BLaER1 treated with 17β-estradiol and CSF1 and Interleukin-3, amounts not matched to agents 10 nM and 100 nM (cell line): Measurements from ENCODE around the gene DDX39B.
A peak's percentile ranks its signal among the peaks of the same experiment; 100 is the strongest.
"Not testable (repeated sequence)": the region's sequence is repeated elsewhere in the genome, so short reads cannot be mapped to it uniquely, and the experiment has no call there.

Experiments used
- H3K27ac ChIP-seq, 11 experiments: shearing (Covaris generic); formaldehyde crosslinking; 2 replicates each; pipeline ENCODE4 v1.8.1; 2022
- H3K27me3 ChIP-seq, 11 experiments: shearing (Covaris generic); formaldehyde crosslinking; 2 replicates each; pipeline ENCODE4 v1.8.1; 2022
- H3K36me3 ChIP-seq, 11 experiments: shearing (Covaris generic); formaldehyde crosslinking; 2 replicates each; pipeline ENCODE4 v1.8.1; 2022
- H3K4me1 ChIP-seq, 10 experiments: shearing (Covaris generic); formaldehyde crosslinking; 2 replicates each; pipeline ENCODE4 v1.8.1; 2022
- H3K4me2 ChIP-seq, 11 experiments: shearing (Covaris generic); formaldehyde crosslinking; 2 replicates each; pipeline ENCODE4 v1.8.1; 2022
- H3K4me3 ChIP-seq, 10 experiments: shearing (Covaris generic); formaldehyde crosslinking; 2 replicates each; pipeline ENCODE4 v1.8.1; 2022
- H3K9ac ChIP-seq, 11 experiments: shearing (Covaris generic); formaldehyde crosslinking; 2 replicates each; pipeline ENCODE4 v1.8.1; 2022
- H3K9me3 ChIP-seq, 11 experiments: shearing (Covaris generic); formaldehyde crosslinking; replicated peaks in 1 of 11; 2 replicates each; pipeline ENCODE4 v1.8.1; 2022
- H4K20me1 ChIP-seq, 11 experiments: shearing (Covaris generic); formaldehyde crosslinking; 2 replicates each; pipeline ENCODE4 v1.8.1; 2022
- Cebpa-rat ChIP-seq, 11 experiments: shearing (Covaris generic); IDR thresholded peaks; 2 replicates each; pipeline ENCODE4 v1.8.1; 2022

Gene DDX39B

DNA sequence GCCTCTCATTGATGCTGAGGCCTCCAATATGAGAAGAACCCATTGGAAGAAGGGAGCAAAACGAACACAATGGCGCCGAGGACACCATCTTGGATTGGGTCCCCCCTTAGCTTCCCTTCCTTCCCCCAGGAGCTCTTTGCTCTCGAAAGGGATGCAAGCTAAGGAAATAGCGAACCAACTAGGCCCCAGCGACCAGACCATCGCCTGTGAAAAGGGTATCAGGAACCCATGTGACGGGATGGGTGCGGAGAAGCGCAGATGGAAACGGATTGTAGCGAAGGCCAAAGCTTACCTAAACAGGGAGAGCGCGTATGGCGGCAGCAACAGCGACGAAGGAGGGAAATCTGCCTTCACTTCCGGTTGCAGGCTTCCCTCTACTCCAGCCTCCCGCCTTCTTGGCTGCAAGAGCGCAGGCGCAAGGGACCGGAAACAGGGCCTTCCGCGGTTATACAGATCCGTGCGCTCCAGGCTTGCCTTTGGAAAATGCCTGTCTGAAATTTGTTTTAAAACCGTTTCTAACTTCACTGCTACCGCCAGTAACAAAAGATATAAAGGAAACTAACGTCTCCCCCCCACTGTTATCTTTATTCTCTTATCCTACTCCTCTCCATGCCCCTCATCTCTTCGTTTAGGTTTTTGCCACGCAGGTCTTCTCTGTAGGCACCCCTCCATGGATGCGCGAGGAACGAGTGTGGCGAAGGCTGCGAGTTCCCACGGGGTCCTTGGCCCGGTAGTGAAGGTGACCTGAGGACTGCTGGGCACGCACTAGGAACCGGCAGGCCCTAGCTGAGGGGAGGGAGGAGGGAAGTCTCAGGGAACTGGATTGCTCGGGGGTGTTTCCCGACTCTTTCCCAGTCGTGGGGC is at the start of gene DDX39B:
DDX39B (minus strand) TSS at position 346 of the 864 bp plus-strand sequence. CDS start 1,471 bp downstream, outside the sequence.
- Histone ChIP-seq H3K9me3 (no peaks in the 10 kb centered on the region), H4K20me1 (peaks cover 42 to 45% (median 44%) of the 10 kb centered on the region in 11 experiments), H3K4me2 (peak within 1 kb of the TSS; percentile 91 to 99 (median 98)), H3K9ac (peak within 1 kb of the TSS; percentile 91 to 99 (median 96)), H3K36me3 (peaks cover 37 to 42% (median 40%) of the 10 kb centered on the region in 11 experiments), H3K4me3 (peak within 1 kb of the TSS; percentile 74 to 91 (median 86)), H3K27ac (peak within 1 kb of the TSS; percentile 92 to 99 (median 97)), H3K4me1 (peaks cover 61 to 74% (median 63%) of the 10 kb centered on the region in 10 experiments), H3K27me3 (no peaks in the 10 kb centered on the region)
- no peak for TF ChIP-seq Cebpa-rat (IDR thresholded peaks at IDR 0.05)

DNA sequence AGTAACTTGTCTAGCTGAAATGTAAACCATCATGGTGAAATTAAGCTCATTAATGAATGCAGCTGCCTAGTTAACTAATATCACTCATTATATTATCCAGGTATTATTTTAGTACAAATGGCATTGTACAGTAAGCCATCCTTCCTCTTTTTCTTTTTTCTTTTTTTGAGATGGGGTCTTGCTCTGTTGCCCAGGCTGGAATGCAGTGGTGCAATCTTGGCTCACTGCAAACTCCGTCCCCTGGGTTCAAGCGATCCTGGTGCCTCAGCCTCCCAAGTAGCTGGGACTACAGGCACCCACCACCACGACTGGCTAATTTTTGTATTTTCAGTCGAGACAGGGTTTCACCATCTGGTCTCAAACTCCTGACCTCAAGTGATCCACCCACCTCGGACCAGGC is 48.9 kb upstream of the DDX39B start:
- H3K9me3 ChIP-seq, result peaks cover 0 to 14% (median 8%) of the 10 kb centered on the region in 11 experiments; a peak in 11 of 22 replicates
- peaks cover 61 to 75% (median 62%) of the 10 kb centered on the region in 10 experiments for H3K4me1 ChIP-seq
- H3K27me3 ChIP-seq, H3K4me3 ChIP-seq, H4K20me1 ChIP-seq, H3K9ac ChIP-seq, H3K27ac ChIP-seq, H3K36me3 ChIP-seq, H3K4me2 ChIP-seq: not testable (repeated sequence)

DNA sequence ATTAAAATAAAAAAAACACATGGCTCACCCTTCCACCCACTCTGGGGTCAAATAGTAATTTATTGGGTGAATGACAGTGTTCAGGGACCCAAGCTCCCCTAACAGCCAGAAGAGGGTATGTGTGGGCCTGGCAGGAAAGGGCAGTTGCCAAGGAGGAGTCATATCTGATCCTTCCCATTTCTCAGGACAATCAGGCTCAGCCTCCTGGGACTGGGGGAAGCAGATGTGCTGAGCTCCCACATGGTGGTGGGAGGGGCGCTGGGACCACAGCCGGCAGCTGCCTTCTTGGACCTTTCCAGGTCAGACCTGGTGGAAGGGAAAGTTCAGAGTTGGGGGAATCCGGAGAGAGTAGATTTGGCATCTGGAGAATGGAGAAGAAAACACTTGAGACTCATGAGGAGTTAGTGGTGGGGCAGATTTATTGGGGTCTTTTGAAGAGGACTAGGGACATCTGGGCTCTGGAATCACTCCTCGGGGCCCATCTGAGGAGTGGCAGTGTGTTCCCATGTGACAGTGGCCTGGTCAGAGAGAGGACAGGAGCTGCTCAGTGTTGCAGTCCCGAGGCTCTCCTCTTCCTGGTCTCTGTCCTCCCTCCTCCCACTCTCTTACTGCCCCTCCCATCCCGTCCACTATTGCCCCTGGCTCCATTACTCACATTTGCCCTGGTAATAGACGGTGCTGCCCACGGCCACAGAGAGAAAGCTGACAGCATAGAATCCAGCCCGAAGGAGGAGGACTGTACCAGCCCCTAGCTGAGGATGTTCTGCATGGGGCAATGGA is 47.3 kb upstream of the DDX39B start:
- Histone ChIP-seq H4K20me1 (no peaks in the 10 kb centered on the region), H3K4me3 (peak overlapping the region in 6 of 10 experiments; percentile 17 to 64 (median 52); a peak in 9 of 20 replicates), H3K36me3 (peaks cover 0 to 10% (median 0%) of the 10 kb centered on the region in 11 experiments; a peak in 5 of 22 replicates), H3K9ac (peak overlapping the region; percentile 56 to 81 (median 74); a peak in 19 of 22 replicates), H3K4me1 (peaks cover 71 to 91% (median 78%) of the 10 kb centered on the region in 10 experiments), H3K9me3 (peaks cover 0 to 5% (median 3%) of the 10 kb centered on the region in 11 experiments; a peak in 10 of 22 replicates), H3K27me3 (no peaks in the 10 kb centered on the region), H3K4me2 (peak overlapping the region; percentile 77 to 100 (median 94)), H3K27ac (peak overlapping the region in 10 of 11 experiments; percentile 64 to 92 (median 88); a peak in 17 of 22 replicates)
- TF ChIP-seq Cebpa-rat (IDR thresholded peaks at IDR 0.05), result no peak

DNA sequence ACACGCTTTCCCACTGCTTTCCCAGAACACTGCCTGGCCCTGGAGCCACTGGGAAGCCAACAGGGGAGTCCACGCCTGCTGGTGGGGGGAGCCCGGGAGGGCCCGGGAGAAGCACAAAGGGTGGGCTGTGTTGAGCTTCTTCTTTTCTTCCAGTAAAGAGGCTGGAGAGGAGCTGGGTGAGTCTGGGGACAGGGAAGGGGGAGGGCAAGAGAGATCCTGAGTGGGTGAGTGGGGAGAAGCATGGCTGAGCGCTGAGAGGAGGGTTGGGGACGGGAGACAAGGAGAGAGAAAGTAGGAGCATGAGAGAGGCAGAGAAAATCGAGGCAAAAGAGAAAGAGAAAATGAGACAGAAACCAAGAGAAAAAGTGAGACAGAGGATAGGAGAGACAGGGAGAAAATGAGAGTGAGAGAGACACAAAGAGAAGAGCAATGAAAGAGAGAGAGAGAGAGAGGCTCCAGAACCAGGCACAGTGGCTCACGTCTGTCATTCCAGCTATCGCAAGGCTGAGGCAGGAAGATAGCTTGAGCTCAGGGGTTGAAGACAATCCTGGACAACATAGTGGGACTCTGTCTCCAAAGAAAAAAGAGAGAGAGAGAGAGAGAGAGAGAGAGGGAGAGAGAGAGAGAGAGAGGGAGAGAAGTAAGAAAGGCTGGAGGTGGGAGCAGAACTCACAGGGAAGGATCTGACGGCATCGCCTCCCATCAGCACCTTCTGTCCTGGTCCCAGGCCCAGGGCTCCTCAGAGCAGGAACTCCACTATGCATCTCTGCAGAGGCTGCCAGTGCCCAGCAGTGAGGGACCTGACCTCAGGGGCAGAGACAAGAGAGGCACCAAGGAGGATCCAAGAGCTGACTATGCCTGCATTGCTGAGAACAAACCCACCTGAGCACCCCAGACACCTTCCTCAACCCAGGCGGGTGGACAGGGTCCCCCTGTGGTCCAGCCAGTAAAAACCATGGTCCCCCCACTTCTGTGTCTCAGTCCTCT is 46.3 kb upstream of the DDX39B start:
- peak overlapping the region; percentile 77 to 100 (median 94) for H3K4me2 ChIP-seq
- H3K36me3 ChIP-seq, result peaks cover 0 to 10% (median 0%) of the 10 kb centered on the region in 11 experiments; a peak in 5 of 22 replicates
- no peaks in the 10 kb centered on the region for H3K27me3 ChIP-seq
- H3K4me1 ChIP-seq, result peaks cover 65 to 92% (median 79%) of the 10 kb centered on the region in 10 experiments
- peak overlapping the region; percentile 54 to 92 (median 86); a peak in 21 of 22 replicates for H3K27ac ChIP-seq
- no peaks in the 10 kb centered on the region for H3K9me3 ChIP-seq
- H3K4me3 ChIP-seq, result peak overlapping the region in 6 of 10 experiments; percentile 42 to 64 (median 52); a peak in 12 of 20 replicates
- H3K9ac ChIP-seq, result peak overlapping the region; percentile 56 to 81 (median 74)
- TF ChIP-seq Cebpa-rat (IDR thresholded peaks at IDR 0.05), result no peak
- no peaks in the 10 kb centered on the region for H4K20me1 ChIP-seq

DNA sequence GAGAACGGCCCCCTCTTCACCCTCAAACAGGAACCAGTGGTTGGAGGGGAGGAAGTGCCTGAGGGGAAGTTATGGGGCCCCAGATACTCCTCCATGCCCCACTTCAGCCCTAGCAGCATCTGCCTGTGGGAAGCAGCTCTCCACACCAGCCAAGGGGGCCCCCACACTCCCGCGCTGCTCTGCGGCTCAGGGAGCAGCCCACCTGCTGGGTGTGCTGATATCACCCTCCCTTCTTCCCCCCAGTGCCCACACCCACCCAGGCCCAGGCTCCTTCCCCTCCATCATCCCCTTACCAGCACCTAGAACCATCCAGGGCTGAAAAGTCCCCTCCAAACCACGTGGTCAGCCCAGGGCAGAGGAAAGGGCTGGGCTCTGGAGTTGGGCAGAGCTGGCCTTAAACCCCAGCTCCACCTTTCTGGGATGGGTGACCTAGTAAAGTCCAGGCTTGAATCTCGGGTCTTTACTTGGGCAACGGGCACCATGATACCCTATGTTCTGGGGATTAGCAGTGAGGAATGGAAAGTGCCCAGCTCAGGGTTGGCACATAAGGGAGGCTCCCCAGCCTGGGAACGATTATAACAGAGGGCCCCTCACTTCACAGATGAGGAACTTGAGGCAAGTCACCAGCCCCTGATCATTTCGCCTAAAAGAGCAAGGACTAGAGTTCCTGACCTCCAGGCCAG is 44.9 kb upstream of the DDX39B start:
- H3K36me3 ChIP-seq, result peaks cover 0 to 10% (median 0%) of the 10 kb centered on the region in 11 experiments; a peak in 5 of 22 replicates
- H3K9me3 ChIP-seq, result no peaks in the 10 kb centered on the region
- peak overlapping the region in 9 of 10 experiments; percentile 17 to 64 (median 48); a peak in 15 of 20 replicates for H3K4me3 ChIP-seq
- peak overlapping the region; percentile 47 to 81 (median 74) for H3K9ac ChIP-seq
- peaks cover 66 to 92% (median 80%) of the 10 kb centered on the region in 10 experiments for H3K4me1 ChIP-seq
- H4K20me1 ChIP-seq, result no peaks in the 10 kb centered on the region
- TF ChIP-seq Cebpa-rat (IDR thresholded peaks at IDR 0.05), result no peak
- H3K27me3 ChIP-seq, result no peaks in the 10 kb centered on the region
- H3K27ac ChIP-seq, result peak overlapping the region; percentile 59 to 92 (median 86)
- peak overlapping the region; percentile 77 to 100 (median 94) for H3K4me2 ChIP-seq

DNA sequence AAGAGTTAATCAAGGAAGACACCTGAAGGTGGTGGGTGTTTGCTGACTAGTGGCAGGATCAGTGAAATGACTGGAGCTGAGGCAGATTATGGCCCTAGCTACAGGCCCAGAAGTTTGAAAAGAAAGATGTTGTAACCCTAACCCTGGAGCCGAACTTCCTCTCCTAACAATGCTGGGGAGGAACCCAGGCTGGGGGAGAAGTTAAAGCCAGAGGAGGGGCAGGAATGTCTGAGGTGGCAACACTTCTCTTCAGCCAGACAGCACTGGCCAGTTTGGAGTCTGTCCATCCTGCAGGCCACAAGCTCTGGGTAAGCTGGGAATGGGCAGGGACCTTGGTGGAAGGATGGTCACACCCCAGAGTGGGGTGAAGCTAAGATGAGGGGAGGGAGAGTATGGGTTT is 44.2 kb upstream of the DDX39B start, which contains the start of gene LST1:
LST1 (plus strand) TSS at position 270 of the 400 bp plus-strand sequence. CDS start 1,023 bp downstream, outside the sequence.
- Histone ChIP-seq H4K20me1 (no peaks in the 10 kb centered on the region), H3K27me3 (no peaks in the 10 kb centered on the region), H3K9me3 (no peaks in the 10 kb centered on the region), H3K36me3 (peaks cover 0 to 10% (median 0%) of the 10 kb centered on the region in 11 experiments; a peak in 5 of 22 replicates), H3K4me3 (peak within 1 kb of the TSS in 9 of 10 experiments; percentile 17 to 64 (median 48); a peak in 15 of 20 replicates), H3K27ac (peak within 1 kb of the TSS; percentile 59 to 92 (median 86)), H3K4me2 (peak within 1 kb of the TSS; percentile 77 to 100 (median 94)), H3K4me1 (peaks cover 73 to 96% (median 84%) of the 10 kb centered on the region in 10 experiments), H3K9ac (peak within 1 kb of the TSS; percentile 47 to 81 (median 74))
- TF ChIP-seq Cebpa-rat (IDR thresholded peaks at IDR 0.05), result no peak

DNA sequence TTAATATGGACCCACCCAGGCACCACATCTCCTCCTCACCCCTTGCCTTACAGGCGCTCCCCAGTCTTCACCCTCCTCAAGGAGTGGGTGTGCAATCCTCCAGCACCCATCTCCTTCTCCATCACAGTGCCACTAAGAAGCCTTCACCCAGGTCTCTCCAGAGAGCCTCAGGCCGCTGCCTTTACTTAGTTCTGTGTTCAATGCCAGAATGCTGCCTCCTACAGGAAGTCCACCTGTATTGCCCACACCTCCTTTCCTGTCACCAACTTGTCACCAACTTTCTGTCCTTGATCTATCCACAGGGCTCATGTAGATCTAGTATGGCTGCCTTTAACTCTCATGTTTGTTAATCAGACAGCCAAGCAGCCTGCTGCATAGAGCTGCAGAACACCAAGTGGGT is 43.7 kb upstream of the DDX39B start:
- Histone ChIP-seq H3K4me3 (peak overlapping the region in 3 of 10 experiments; percentile 24 to 64 (median 63); a peak in 3 of 20 replicates), H3K27me3 (no peaks in the 10 kb centered on the region), H3K9ac (peak overlapping the region in 10 of 11 experiments; percentile 66 to 81 (median 74); a peak in 19 of 22 replicates), H3K9me3 (no peaks in the 10 kb centered on the region), H3K4me1 (peaks cover 76 to 95% (median 86%) of the 10 kb centered on the region in 10 experiments), H3K36me3 (peaks cover 0 to 10% (median 0%) of the 10 kb centered on the region in 11 experiments; a peak in 5 of 22 replicates), H3K27ac (peak overlapping the region; percentile 59 to 92 (median 86)), H4K20me1 (no peaks in the 10 kb centered on the region), H3K4me2 (peak overlapping the region; percentile 77 to 100 (median 94))
- no peak for TF ChIP-seq Cebpa-rat (IDR thresholded peaks at IDR 0.05)
